GM12878 (cell line): ENCODE data around the gene NPM3. TPM values are rescaled to one million over a fixed set of nuclear protein-coding genes. Genes with fewer than 3 reads are reported as not detected.
A peak's percentile ranks its signal among the peaks of the same experiment; 100 is the strongest.

Experiments
- ATAC-seq: fragments of 200-7000 bp; cut with Tn5 transposase; 3 replicates; pipeline ENCODE4 v1.9.1; 2020; ENCODE audit warnings: mild to moderate bottlenecking, moderate library complexity
- BruUV-seq: library from RNA; stranded (reverse); fragments of 400-500 nt; replicated peaks from 2 replicates; lab custom pipeline; 2021; lab: Mats Ljungman, UMichigan
- CTCF ChIA-PET: fragments of 300-600 bp; sonication (Branson Sonifier 250); formaldehyde crosslinking; extraction: SDS; loops from one replicate; lab custom pipeline; 2021; ENCODE audit warnings: inconsistent platforms; lab: Yijun Ruan, JAX
- POLR2A ChIA-PET: fragments of 350-600 bp; formaldehyde crosslinking; extraction: SDS; loops from one replicate; lab custom pipeline; 2021; ENCODE audit warnings: inconsistent platforms; lab: Charles Lee
- RAD21 ChIA-PET: fragments of 300-600 bp; sonication (Branson Sonifier 250); formaldehyde crosslinking; loops from one replicate; lab custom pipeline; 2023; ENCODE audit warnings: antibody characterized with exemption; ENCODE audit not compliant: unreplicated experiment; lab: Charles Lee
- SMC1A ChIA-PET: fragments of 300-600 bp; sonication (Branson Sonifier 250); formaldehyde crosslinking; loops from one replicate; lab custom pipeline; 2023; ENCODE audit not compliant: unreplicated experiment, uncharacterized antibody; lab: Charles Lee
- DNase-seq: peaks from one replicate; pipeline ENCODE4 v3.0.0-alpha.2; 2011; ENCODE audit warnings: low read depth, low spot score
- FAIRE-seq: peaks from 3 replicates; lab custom pipeline; 2011; peaks lifted over from hg19 to GRCh38; lab: Jason Lieb, UNC
- H2AFZ ChIP-seq: 2 replicates; pipeline ENCODE4 v1.6.0; 2011; ENCODE audit warnings: low read depth, low read length, control low read depth; ENCODE audit not compliant: control insufficient read depth
- H3K27ac ChIP-seq: 2 replicates; pipeline ENCODE4 v1.5.1; 2011; ENCODE audit warnings: control low read depth; ENCODE audit not compliant: control insufficient read depth, insufficient read depth
- H3K27me3 ChIP-seq, 2 experiments: replicated peaks in 1 of 2; 2 replicates each; pipeline versions ENCODE4 v1.6.0 to v1.6.1; 2011; ENCODE audit warnings: low read length in 1 of 2; ENCODE audit not compliant: control insufficient read depth in 2 of 2, insufficient read depth in 2 of 2
- H3K36me3 ChIP-seq, 2 experiments: 2 replicates each; pipeline ENCODE4 v1.5.1; 2011; ENCODE audit warnings: low read length in 1 of 2; ENCODE audit not compliant: control insufficient read depth in 2 of 2, insufficient read depth in 2 of 2
- H3K4me1 ChIP-seq: 2 replicates; pipeline ENCODE4 v1.6.1; 2011; ENCODE audit warnings: mild to moderate bottlenecking, low read length, moderate library complexity, mixed read lengths; ENCODE audit not compliant: control insufficient read depth, insufficient read depth
- H3K4me2 ChIP-seq: 2 replicates; pipeline ENCODE4 v1.6.0; 2011; ENCODE audit warnings: control low read depth; ENCODE audit not compliant: control insufficient read depth, insufficient read depth
- H3K4me3 ChIP-seq: fragments of 200-600 bp; sonication (generic); 2 replicates; pipeline ENCODE4 v1.5.1; 2016
- H3K79me2 ChIP-seq: 2 replicates; pipeline ENCODE4 v1.6.0; 2011; ENCODE audit warnings: low read length; ENCODE audit not compliant: control insufficient read depth, insufficient read depth
- H3K9ac ChIP-seq: 2 replicates; pipeline ENCODE4 v1.8.0; 2011; ENCODE audit warnings: low read length, control low read depth, mixed read lengths; ENCODE audit not compliant: control insufficient read depth, insufficient read depth
- H3K9me3 ChIP-seq: replicated peaks from 3 replicates; pipeline ENCODE4 v1.5.1; 2011; ENCODE audit warnings: mild to moderate bottlenecking, low read length; ENCODE audit not compliant: control insufficient read depth, insufficient read depth
- H4K20me1 ChIP-seq: 2 replicates; pipeline ENCODE4 v1.6.0; 2011; ENCODE audit not compliant: control insufficient read depth, insufficient read depth
- BCL11A ChIP-seq: IDR thresholded peaks from 2 replicates; pipeline ENCODE4 v1.6.1; 2011; ENCODE audit warnings: low read depth, low read length
- BHLHE40 ChIP-seq, 2 experiments: fragments of 450-650 bp in 1 of 2; IDR thresholded peaks; 2 replicates each; pipeline ENCODE4 v1.6.1; 2011 to 2017; ENCODE audit warnings: low read depth in 2 of 2, borderline replicate concordance in 1 of 2, improper control_type of control experiment in 1 of 2, low read length in 1 of 2, mild to moderate bottlenecking in 1 of 2
- KLF5 ChIP-seq: fragments of 450-650 bp; IDR thresholded peaks from 2 replicates; pipeline ENCODE4 v1.6.1; 2014; ENCODE audit warnings: mild to moderate bottlenecking; ENCODE audit not compliant: partially characterized antibody
- SUZ12 ChIP-seq: fragments of 200-600 bp; sonication (generic); IDR thresholded peaks from one replicate; pipeline ENCODE4 v1.6.1; 2018; ENCODE audit warnings: antibody characterized with exemption, mild to moderate bottlenecking; ENCODE audit not compliant: unreplicated experiment
- TCF3 ChIP-seq: IDR thresholded peaks from 2 replicates; pipeline ENCODE4 v1.6.1; 2012; ENCODE audit warnings: low read depth, mild to moderate bottlenecking, low read length, borderline replicate concordance; ENCODE audit not compliant: insufficient read depth
- WGBS: methylation state at CpG from one replicate; pipeline ENCODE4 v1.1.6; 2016; ENCODE audit warnings: low lambda C conversion rate; ENCODE audit not compliant: insufficient replicate concordance, insufficient coverage; ENCODE audit errors: missing lambda C conversion rate; 5-methylcytosine and 5-hydroxymethylcytosine counted together
- in situ Hi-C: fragments of 300-500 bp; cut with MboI; formaldehyde crosslinking; loops from 9 replicates; pipeline ENCODE4 v1.14.3; 2018; ENCODE audit warnings: mixed read lengths
- intact Hi-C: fragments of 100-400 bp; cut with micrococcal nuclease; formaldehyde crosslinking; loops from one replicate; pipeline ENCODE4 v1.14.2; 2022; ENCODE audit not compliant: unreplicated experiment
- polyA plus RNA-seq, 11 experiments: library from polyadenylated mRNA; depleted of rRNA in 4 of 11; unstranded in 6 of 11; stranded (reverse) in 5 of 11; fragments of >200 nt; fragmentation: Nextera tagmentation in 4 of 11; fragmentation: Illumina TruSeq in 1 of 11; extraction: Ambion mirVana in 4 of 11; extraction: Trizol in 1 of 11; gene quantifications; 1 replicate in 1 of 11; 2 replicates in 10 of 11; pipeline versions ENCODE4 v1.2.1 to v1.2.3, GENCODE V29; 2011 to 2016; ENCODE audit warnings: inconsistent platforms in 2 of 11, missing spikeins in 2 of 11, low read depth in 1 of 11
- total RNA-seq, 4 experiments: library from RNA; depleted of rRNA in 3 of 4; stranded (reverse); fragments of >200 nt in 3 of 4; fragmentation: Illumina TruSeq in 1 of 4; extraction: Trizol in 1 of 4; gene quantifications; 2 replicates each; pipeline versions ENCODE4 v1.2.1 to v1.2.3, GENCODE V29; 2013 to 2021

Gene NPM3
- total and polyA plus RNA-seq, 10 of the 15 experiments (the other 5 are each of a cell fraction or from before 2014, with no cell fraction given): 13.0 to 171 (median 93.3) TPM

GRCh38 chr10:101775273-101776160 is 7.7 kb downstream of the NPM3 start, which contains the start of gene FGF8:
FGF8 (minus strand) TSS chr10:101776114; CDS start chr10:101775900, 214 bp downstream.
- no peaks in the 10 kb centered on the region; the same call in 1 of the 2 replicates for H3K79me2 ChIP-seq
- FAIRE-seq (no peak), DNase-seq (no peak), ATAC-seq (no peak)
- POLR2A ChIA-PET: no interaction called here
- 4% methylated on average over 33 of the region's 98 CpGs for WGBS
- intact Hi-C loops (no loop called here), in situ Hi-C loops (no loop called here)
- H4K20me1 ChIP-seq: no peaks in the 10 kb centered on the region
- H3K27ac ChIP-seq: no peak within 1 kb of the TSS
- H3K9ac ChIP-seq: no peak within 1 kb of the TSS
- no peak within 1 kb of the TSS for H2AFZ ChIP-seq
- no TSS peak for BruUV-seq
- H3K36me3 ChIP-seq: no peaks in the 10 kb centered on the region
- peaks cover 13 to 20% of the 10 kb centered on the region in 2 experiments; a peak in 3 of 4 replicates for H3K27me3 ChIP-seq
- SMC1A ChIA-PET: interaction anchor here (1.2 kb wide), 1 partner anchor 173 kb away, joined by 7 read pairs; no protein-coding TSS in a partner anchor
- CTCF ChIA-PET: interaction anchor here (0.6 to 1.5 kb wide), 3 partner anchors 170 to 716 kb away, joined by 3 to 6 read pairs (median 3); no protein-coding TSS in a partner anchor
- H3K4me3 ChIP-seq: no peak within 1 kb of the TSS
- RAD21 ChIA-PET: interaction anchor here (1.8 kb wide), 1 partner anchor 173 kb away, joined by 4 read pairs; no protein-coding TSS in a partner anchor
- H3K9me3 ChIP-seq: no peaks in the 10 kb centered on the region
- peak within 1 kb of the TSS; percentile 59 for H3K4me2 ChIP-seq
- TF ChIP-seq KLF5 (no peak), SUZ12 (peak; percentile 80)
- H3K4me1 ChIP-seq: peaks cover 28% of the 10 kb centered on the region

- Histone ChIP-seq H3K79me2 (no peaks in the 10 kb centered on the region), H3K4me1 (peaks cover 21% of the 10 kb centered on the region), H3K27me3 (peaks cover 13 to 20% of the 10 kb centered on the region in 2 experiments; a peak in 3 of 4 replicates), H3K36me3 (no peaks in the 10 kb centered on the region), H3K27ac (no peak overlapping the region), H3K4me3 (no peak overlapping the region), H4K20me1 (no peaks in the 10 kb centered on the region), H2AFZ (no peak overlapping the region), H3K9ac (no peak overlapping the region), H3K9me3 (no peaks in the 10 kb centered on the region), H3K4me2 (peak overlapping the region; percentile 30; the same call in 1 of the 2 replicates)
- POLR2A ChIA-PET: no interaction called here
- WGBS: 22% methylated on average over 29 of the region's 32 CpGs
- peak; percentile 5; the same call in 1 of the 3 replicates for ATAC-seq
- in situ Hi-C loops: no loop called here
- RAD21 ChIA-PET: interaction anchor here (1.8 kb wide), 1 partner anchor 172 kb away, joined by 4 read pairs; no protein-coding TSS in a partner anchor
- no peak for FAIRE-seq
- TF ChIP-seq BHLHE40 (IDR thresholded peaks at IDR 0.05; ENCODE audit: borderline replicate concordance in 1 of 2, low read depth in 2 of 2, low read length in 1 of 2): peak in 1 of 2 experiments; percentile 74; a peak in 2 of 4 replicates
- TF ChIP-seq TCF3: 0 out of 2 replicates have a peak, but pooled peaks have one; percentile 14
- no peak for TF ChIP-seq BCL11A
- no TSS peak for BruUV-seq
- CTCF ChIA-PET: interaction anchor here (0.6 to 2.0 kb wide), 5 partner anchors 169 to 715 kb away, joined by 3 to 6 read pairs (median 5); no protein-coding TSS in a partner anchor
- no peak for DNase-seq
- SMC1A ChIA-PET: interaction anchor here (1.2 kb wide), 1 partner anchor 172 kb away, joined by 7 read pairs; no protein-coding TSS in a partner anchor
- intact Hi-C loops: no loop called here
Measured at GRCh38 chr10:101774589-101775272, 8.5 kb downstream of the NPM3 start.
